NCI-H446 treated with DMSO at 0.1 percent for 48 hours (cell line): Measurements from ENCODE around the gene ERO1B.

ENCODE experiments used
- DNase-seq: peaks from one replicate; lab custom pipeline; 2025; lab: John Stamatoyannopoulos, UW

The ERO1B gene

GRCh38 chr1:236301080-236301957 is 19.6 kb upstream of the ERO1B start:
- DNase-seq, result no peak

- no peak for DNase-seq
Measured at GRCh38 chr1:236297161-236297560, 15.4 kb upstream of the ERO1B start.

- no peak for DNase-seq
Measured at GRCh38 chr1:236292425-236292824, 10.7 kb upstream of the ERO1B start.

GRCh38 chr1:236289492-236290131 is 7.9 kb upstream of the ERO1B start:
- DNase-seq, result no peak

- DNase-seq, result no peak
Measured at GRCh38 chr1:236288620-236288976, 6.8 kb upstream of the ERO1B start.

- DNase-seq, result no peak
Measured at GRCh38 chr1:236287757-236288619, 6.2 kb upstream of the ERO1B start.

- no peak for DNase-seq
Measured at GRCh38 chr1:236287356-236287755, 5.6 kb upstream of the ERO1B start.

- DNase-seq, result no peak
Measured at GRCh38 chr1:236284291-236284721, 2.5 kb upstream of the ERO1B start.

GRCh38 chr1:236282719-236283118 is 961 bp upstream of the ERO1B start:
- DNase-seq, result no peak

GRCh38 chr1:236282425-236282716 is 613 bp upstream of the ERO1B start:
- DNase-seq, result no peak

- DNase-seq, result no peak
Measured at GRCh38 chr1:236281198-236281653, 532 bp downstream of the ERO1B start.

GRCh38 chr1:236280438-236281197 is 1.1 kb downstream of the ERO1B start:
- no peak for DNase-seq

- no peak for DNase-seq
Measured at GRCh38 chr1:236275586-236275985, 6.2 kb downstream of the ERO1B start.

GRCh38 chr1:236275061-236275460 is 6.7 kb downstream of the ERO1B start:
- DNase-seq, result no peak

GRCh38 chr1:236273358-236273757 is 8.4 kb downstream of the ERO1B start:
- no peak for DNase-seq

GRCh38 chr1:236269439-236269838 is 12.3 kb downstream of the ERO1B start:
- no peak for DNase-seq

- no peak for DNase-seq
Measured at GRCh38 chr1:236261898-236262297, 19.9 kb downstream of the ERO1B start.

- DNase-seq, result no peak
Measured at GRCh38 chr1:236261033-236261432, 20.7 kb downstream of the ERO1B start.

- DNase-seq, result no peak
Measured at GRCh38 chr1:236259043-236259442, 22.7 kb downstream of the ERO1B start.

- DNase-seq, result no peak
Measured at GRCh38 chr1:236258114-236258622, 23.6 kb downstream of the ERO1B start.

GRCh38 chr1:236257216-236257615 is 24.5 kb downstream of the ERO1B start:
- no peak for DNase-seq
